ENCODE data around the gene SLC6A19.

The SLC6A19 gene

GRCh38 chr5:1209896-1210776, 8.7 kb downstream of the SLC6A19 start:
- Histone ChIP-seq H3K4me1 (ENCODE audit: control insufficient read depth, insufficient read depth, low read length) (peaks cover 4% of the 10 kb centered on the region), H3K36me3 (ENCODE audit: control insufficient read depth, insufficient read depth, low read length) (no peaks in the 10 kb centered on the region), H3K27ac (ENCODE audit: insufficient read depth, low read depth, low read length, poor library complexity, severe bottlenecking) (no peak overlapping the region), H3K4me3 (ENCODE audit: insufficient read depth, low read depth, low read length) (no peak overlapping the region), H3K27me3 (ENCODE audit: control insufficient read depth, insufficient read depth, low read length, poor library complexity, severe bottlenecking) (no peaks in the 10 kb centered on the region), H3K9me3 (ENCODE audit: control insufficient read depth, low read length) (no peaks in the 10 kb centered on the region)
- 90 to 91% methylated on average over 21 of the region's 21 CpGs for WGBS, 2 experiments

DNA sequence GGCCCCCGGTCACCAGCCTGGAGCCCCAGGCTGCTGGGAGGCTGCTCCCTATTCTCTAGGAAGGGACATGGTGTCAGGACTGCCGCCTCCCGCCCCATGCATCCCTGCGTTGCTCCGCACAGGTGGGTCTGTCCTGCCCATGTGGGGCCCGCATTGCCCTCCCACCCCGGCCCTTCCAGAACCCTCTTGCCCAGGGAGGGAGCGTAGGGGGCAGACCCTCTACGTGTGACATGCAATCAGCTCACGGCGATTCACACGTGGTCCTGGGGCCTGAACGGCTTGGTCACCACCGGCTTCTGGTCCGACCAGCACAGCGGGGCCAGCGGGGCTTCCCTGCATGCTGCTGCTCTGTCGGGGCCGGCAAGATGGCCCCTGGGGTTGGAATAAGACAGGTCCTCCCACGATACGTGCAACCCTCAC, 9.4 kb downstream of the SLC6A19 start:
- Histone ChIP-seq H3K9me3 (ENCODE audit: control insufficient read depth, low read length) (no peaks in the 10 kb centered on the region), H3K36me3 (ENCODE audit: control insufficient read depth, insufficient read depth, low read length) (no peaks in the 10 kb centered on the region), H3K27me3 (ENCODE audit: control insufficient read depth, insufficient read depth, low read length, poor library complexity, severe bottlenecking) (no peaks in the 10 kb centered on the region), H3K4me3 (ENCODE audit: insufficient read depth, low read depth, low read length) (no peak overlapping the region), H3K4me1 (ENCODE audit: control insufficient read depth, insufficient read depth, low read length) (no peaks in the 10 kb centered on the region), H3K27ac (ENCODE audit: insufficient read depth, low read depth, low read length, poor library complexity, severe bottlenecking) (no peak overlapping the region)
- WGBS, 2 experiments = 90% methylated on average over 21 of the region's 21 CpGs

- no peaks in the 10 kb centered on the region for H3K4me1 ChIP-seq (ENCODE audit: control insufficient read depth, insufficient read depth, low read length)
- no peaks in the 10 kb centered on the region for H3K36me3 ChIP-seq (ENCODE audit: control insufficient read depth, insufficient read depth, low read length)
- 92 to 94% methylated on average over 9 of the region's 9 CpGs for WGBS, 2 experiments
- no peak overlapping the region for H3K4me3 ChIP-seq (ENCODE audit: insufficient read depth, low read depth, low read length)
- H3K27me3 ChIP-seq (ENCODE audit: control insufficient read depth, insufficient read depth, low read length, poor library complexity, severe bottlenecking) = no peaks in the 10 kb centered on the region
- no peaks in the 10 kb centered on the region for H3K9me3 ChIP-seq (ENCODE audit: control insufficient read depth, low read length)
- H3K27ac ChIP-seq (ENCODE audit: insufficient read depth, low read depth, low read length, poor library complexity, severe bottlenecking) = no peak overlapping the region
These were observed 10.3 kb downstream of the SLC6A19 start for GRCh38 chr5:1211701-1212100.

- 92 to 94% methylated on average over 20 of the region's 20 CpGs for WGBS, 2 experiments
- Histone ChIP-seq H3K4me3 (ENCODE audit: insufficient read depth, low read depth, low read length) (no peak overlapping the region), H3K36me3 (ENCODE audit: control insufficient read depth, insufficient read depth, low read length) (no peaks in the 10 kb centered on the region), H3K27me3 (ENCODE audit: control insufficient read depth, insufficient read depth, low read length, poor library complexity, severe bottlenecking) (no peaks in the 10 kb centered on the region), H3K4me1 (ENCODE audit: control insufficient read depth, insufficient read depth, low read length) (no peaks in the 10 kb centered on the region), H3K27ac (ENCODE audit: insufficient read depth, low read depth, low read length, poor library complexity, severe bottlenecking) (no peak overlapping the region), H3K9me3 (ENCODE audit: control insufficient read depth, low read length) (no peaks in the 10 kb centered on the region)
These were observed 10.9 kb downstream of the SLC6A19 start for GRCh38 chr5:1212271-1212670.

- no peaks in the 10 kb centered on the region for H3K36me3 ChIP-seq (ENCODE audit: control insufficient read depth, insufficient read depth, low read length)
- H3K4me1 ChIP-seq (ENCODE audit: control insufficient read depth, insufficient read depth, low read length) = no peaks in the 10 kb centered on the region
- H3K27ac ChIP-seq (ENCODE audit: insufficient read depth, low read depth, low read length, poor library complexity, severe bottlenecking) = no peak overlapping the region
- no peaks in the 10 kb centered on the region for H3K27me3 ChIP-seq (ENCODE audit: control insufficient read depth, insufficient read depth, low read length, poor library complexity, severe bottlenecking)
- H3K4me3 ChIP-seq (ENCODE audit: insufficient read depth, low read depth, low read length) = no peak overlapping the region
- H3K9me3 ChIP-seq (ENCODE audit: control insufficient read depth, low read length) = no peaks in the 10 kb centered on the region
- 87 to 94% methylated on average over 11 to 14 of the region's 18 CpGs for WGBS, 2 experiments
These were observed 11.5 kb downstream of the SLC6A19 start for GRCh38 chr5:1212881-1213280.

DNA sequence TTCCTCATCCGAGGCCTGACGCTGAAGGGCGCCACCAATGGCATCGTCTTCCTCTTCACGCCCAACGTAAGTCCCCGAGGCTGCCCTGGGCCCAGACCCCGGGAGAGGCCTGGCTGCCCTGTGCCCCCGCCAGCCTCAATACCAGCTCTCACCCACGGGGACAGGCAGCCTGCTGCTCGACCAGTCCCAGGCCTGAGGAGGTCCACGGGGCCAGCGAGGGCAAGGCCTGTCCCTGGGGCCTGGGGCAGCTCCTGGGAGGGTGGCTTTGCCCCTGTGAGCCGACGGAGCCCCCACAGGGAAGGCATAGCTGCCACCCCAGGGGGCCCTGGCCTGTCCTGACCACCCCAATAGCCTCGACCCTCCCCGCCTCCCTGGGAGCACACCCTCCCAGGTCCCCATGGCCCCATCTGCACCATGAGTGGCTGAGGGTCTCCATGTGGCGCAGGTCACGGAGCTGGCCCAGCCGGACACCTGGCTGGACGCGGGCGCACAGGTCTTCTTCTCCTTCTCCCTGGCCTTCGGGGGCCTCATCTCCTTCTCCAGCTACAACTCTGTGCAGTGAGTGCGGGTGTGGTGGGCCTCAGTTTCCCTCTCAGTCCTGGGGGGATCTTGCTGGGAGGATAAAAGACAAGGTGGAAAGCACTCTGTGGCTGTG, 12.2 kb downstream of the SLC6A19 start:
- H3K27ac ChIP-seq (ENCODE audit: insufficient read depth, low read depth, low read length, poor library complexity, severe bottlenecking) = no peak overlapping the region
- no peaks in the 10 kb centered on the region for H3K36me3 ChIP-seq (ENCODE audit: control insufficient read depth, insufficient read depth, low read length)
- no peak overlapping the region for H3K4me3 ChIP-seq (ENCODE audit: insufficient read depth, low read depth, low read length)
- no peaks in the 10 kb centered on the region for H3K4me1 ChIP-seq (ENCODE audit: control insufficient read depth, insufficient read depth, low read length)
- H3K27me3 ChIP-seq (ENCODE audit: control insufficient read depth, insufficient read depth, low read length, poor library complexity, severe bottlenecking) = no peaks in the 10 kb centered on the region
- no peaks in the 10 kb centered on the region for H3K9me3 ChIP-seq (ENCODE audit: control insufficient read depth, low read length)
- WGBS, 2 experiments = 91% methylated on average over 25 of the region's 25 CpGs

GRCh38 chr5:1214163-1214935, 13.0 kb downstream of the SLC6A19 start:
- 87 to 88% methylated on average over 22 of the region's 22 CpGs for WGBS, 2 experiments
- H3K4me1 ChIP-seq (ENCODE audit: control insufficient read depth, insufficient read depth, low read length) = no peaks in the 10 kb centered on the region
- H3K27me3 ChIP-seq (ENCODE audit: control insufficient read depth, insufficient read depth, low read length, poor library complexity, severe bottlenecking) = no peaks in the 10 kb centered on the region
- no peaks in the 10 kb centered on the region for H3K36me3 ChIP-seq (ENCODE audit: control insufficient read depth, insufficient read depth, low read length)
- no peaks in the 10 kb centered on the region for H3K9me3 ChIP-seq (ENCODE audit: control insufficient read depth, low read length)
- H3K27ac ChIP-seq (ENCODE audit: insufficient read depth, low read depth, low read length, poor library complexity, severe bottlenecking) = no peak overlapping the region
- no peak overlapping the region for H3K4me3 ChIP-seq (ENCODE audit: insufficient read depth, low read depth, low read length)

DNA sequence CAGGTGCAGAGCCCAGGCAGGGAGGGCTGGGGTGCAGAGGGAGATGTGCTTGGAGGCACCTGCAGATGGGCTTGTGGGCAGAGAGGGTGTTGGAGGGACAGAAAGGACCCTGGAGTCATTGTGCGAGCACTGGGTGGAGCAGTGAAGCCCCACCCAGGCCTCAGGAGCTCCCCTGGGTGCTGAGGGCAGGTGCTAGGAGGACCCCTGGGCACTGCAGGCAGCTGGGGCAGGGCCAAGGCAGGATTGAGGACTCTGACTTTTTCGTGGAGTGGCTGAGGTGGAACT, 13.5 kb downstream of the SLC6A19 start:
- H3K27ac ChIP-seq (ENCODE audit: insufficient read depth, low read depth, low read length, poor library complexity, severe bottlenecking) = no peak overlapping the region
- no peaks in the 10 kb centered on the region for H3K9me3 ChIP-seq (ENCODE audit: control insufficient read depth, low read length)
- no peaks in the 10 kb centered on the region for H3K4me1 ChIP-seq (ENCODE audit: control insufficient read depth, insufficient read depth, low read length)
- WGBS, 2 experiments = 92 to 97% methylated on average over 1 to 2 of the region's 2 CpGs
- H3K27me3 ChIP-seq (ENCODE audit: control insufficient read depth, insufficient read depth, low read length, poor library complexity, severe bottlenecking) = no peaks in the 10 kb centered on the region
- H3K36me3 ChIP-seq (ENCODE audit: control insufficient read depth, insufficient read depth, low read length) = no peaks in the 10 kb centered on the region
- no peak overlapping the region for H3K4me3 ChIP-seq (ENCODE audit: insufficient read depth, low read depth, low read length)

DNA sequence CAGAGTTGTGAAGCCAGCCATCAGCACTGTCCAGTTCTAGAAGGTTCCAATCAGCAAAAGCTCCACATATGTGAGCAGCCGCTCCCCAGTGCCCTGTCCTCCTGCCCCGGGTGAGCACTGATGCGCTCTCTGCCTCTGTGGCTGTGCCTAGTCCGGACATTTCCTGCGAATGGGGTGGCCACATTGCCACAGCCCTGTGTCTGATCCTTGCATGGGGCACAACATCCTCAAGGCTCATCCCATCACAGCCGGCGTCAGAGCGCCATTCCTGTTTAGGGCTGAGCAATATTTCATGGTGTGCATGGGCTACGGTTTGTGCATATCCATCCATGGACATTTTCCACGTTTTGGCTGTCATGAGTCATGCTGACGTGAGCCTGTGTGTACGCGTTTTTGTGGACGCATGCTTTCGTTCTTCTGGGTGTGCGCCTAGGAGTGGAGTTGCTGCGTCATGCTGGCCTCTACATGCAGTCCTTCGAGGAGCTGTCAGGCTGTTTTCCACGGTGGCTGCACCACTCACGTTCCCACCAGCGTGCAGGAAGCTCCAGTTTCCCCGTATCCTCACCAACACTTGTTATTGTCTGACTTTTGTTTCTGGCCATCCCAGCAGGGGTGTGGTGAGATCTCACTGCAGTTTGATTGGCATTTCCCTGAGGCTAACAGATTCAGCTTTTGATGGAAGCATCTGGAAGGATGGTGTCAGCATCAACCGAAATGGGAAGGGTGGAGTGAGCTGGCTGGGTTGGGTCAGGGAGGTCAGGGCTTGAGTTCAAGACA, 14.1 kb downstream of the SLC6A19 start:
- H3K9me3 ChIP-seq (ENCODE audit: control insufficient read depth, low read length) = no peaks in the 10 kb centered on the region
- WGBS, 2 experiments = 94 to 96% methylated on average over 23 of the region's 23 CpGs
- no peaks in the 10 kb centered on the region for H3K36me3 ChIP-seq (ENCODE audit: control insufficient read depth, insufficient read depth, low read length)
- H3K4me3 ChIP-seq (ENCODE audit: insufficient read depth, low read depth, low read length) = no peak overlapping the region
- no peaks in the 10 kb centered on the region for H3K27me3 ChIP-seq (ENCODE audit: control insufficient read depth, insufficient read depth, low read length, poor library complexity, severe bottlenecking)
- H3K4me1 ChIP-seq (ENCODE audit: control insufficient read depth, insufficient read depth, low read length) = no peaks in the 10 kb centered on the region
- no peak overlapping the region for H3K27ac ChIP-seq (ENCODE audit: insufficient read depth, low read depth, low read length, poor library complexity, severe bottlenecking)
